ENCODE results near the gene SPON1. TPM values are rescaled to one million over a fixed set of nuclear protein-coding genes. Genes with fewer than 3 reads are reported as not detected.
A peak's percentile ranks its signal among the peaks of the same experiment; 100 is the strongest.

SPON1 gene
- total RNA-seq, 1 experiment from 2014 or later, result 46.9 TPM

GRCh38 chr11:14290422-14290821, 327.9 kb downstream of the SPON1 start:
- ChIA-PET CTCF (interaction anchor here (0.8 to 0.9 kb wide), 2 partner anchors 9 to 10 kb away, joined by 3 read pairs; no protein-coding TSS in a partner anchor), POLR2A (interaction anchor here (0.6 kb wide), 1 partner anchor 40 kb away, joined by 3 read pairs; no protein-coding TSS in a partner anchor)
- Histone ChIP-seq H3K36me3 (ENCODE audit: control insufficient read depth, insufficient read depth, low read length) (no peaks in the 10 kb centered on the region; the same call in 1 of the 2 replicates), H3K27me3 (replicated peaks; ENCODE audit: control insufficient read depth, insufficient read depth, low read length) (no peaks in the 10 kb centered on the region), H3K4me1 (no peaks in the 10 kb centered on the region), H3K4me3 (ENCODE audit: low read depth, low read length) (no peak overlapping the region), H3K9me3 (no peaks in the 10 kb centered on the region)
- intact Hi-C loops (cut with micrococcal nuclease; ENCODE audit: unreplicated experiment), result no loop called here
- H3K36me3 Mint-ChIP-seq (ENCODE audit: insufficient read depth, unreplicated experiment), result peaks cover 59% of the 10 kb centered on the region
- no peak overlapping the region for H3K4me3 Mint-ChIP-seq (ENCODE audit: unreplicated experiment)
- H3K9me3 Mint-ChIP-seq (ENCODE audit: unreplicated experiment), result no peaks in the 10 kb centered on the region
- no peak overlapping the region for H3K27ac Mint-ChIP-seq (ENCODE audit: unreplicated experiment)
- peaks cover 19% of the 10 kb centered on the region for H3K4me1 Mint-ChIP-seq (ENCODE audit: low read depth, unreplicated experiment)
- no TSS peak for BruUV-seq (replicated peaks)
- H3K27me3 Mint-ChIP-seq (ENCODE audit: insufficient read depth, unreplicated experiment), result no peaks in the 10 kb centered on the region
- TF ChIP-seq CTCF (IDR thresholded peaks at IDR 0.05; ENCODE audit: insufficient read depth in 1 of 2, low read depth in 1 of 2, low read length in 1 of 2, severe bottlenecking in 1 of 2, unreplicated experiment in 1 of 2), result no peak
- no peak for DNase-seq

DNA sequence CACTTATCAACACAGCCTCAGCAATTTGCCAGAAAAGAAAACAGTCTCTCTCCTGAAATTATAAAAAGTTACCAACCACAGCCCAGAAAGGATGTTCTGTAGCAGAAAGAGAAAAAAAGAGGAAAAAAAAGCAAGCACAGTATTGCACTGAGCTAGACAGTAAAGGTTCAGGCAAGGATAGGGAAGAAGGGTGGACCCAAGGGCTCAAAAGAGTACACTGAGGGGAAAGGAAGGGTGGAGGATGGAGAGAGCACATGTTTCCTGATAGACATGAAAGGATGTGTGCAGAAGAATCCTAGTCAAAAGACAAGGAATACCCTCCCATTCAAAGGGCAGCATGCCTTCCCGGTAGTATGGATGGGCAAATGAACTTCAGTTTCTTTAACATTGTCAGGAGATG, 337.4 kb downstream of the SPON1 start:
- CTCF ChIA-PET, result interaction anchor here (1.0 to 2.7 kb wide), 4 partner anchors 8 to 154 kb away, joined by 3 to 40 read pairs (median 4); no protein-coding TSS in a partner anchor

DNA sequence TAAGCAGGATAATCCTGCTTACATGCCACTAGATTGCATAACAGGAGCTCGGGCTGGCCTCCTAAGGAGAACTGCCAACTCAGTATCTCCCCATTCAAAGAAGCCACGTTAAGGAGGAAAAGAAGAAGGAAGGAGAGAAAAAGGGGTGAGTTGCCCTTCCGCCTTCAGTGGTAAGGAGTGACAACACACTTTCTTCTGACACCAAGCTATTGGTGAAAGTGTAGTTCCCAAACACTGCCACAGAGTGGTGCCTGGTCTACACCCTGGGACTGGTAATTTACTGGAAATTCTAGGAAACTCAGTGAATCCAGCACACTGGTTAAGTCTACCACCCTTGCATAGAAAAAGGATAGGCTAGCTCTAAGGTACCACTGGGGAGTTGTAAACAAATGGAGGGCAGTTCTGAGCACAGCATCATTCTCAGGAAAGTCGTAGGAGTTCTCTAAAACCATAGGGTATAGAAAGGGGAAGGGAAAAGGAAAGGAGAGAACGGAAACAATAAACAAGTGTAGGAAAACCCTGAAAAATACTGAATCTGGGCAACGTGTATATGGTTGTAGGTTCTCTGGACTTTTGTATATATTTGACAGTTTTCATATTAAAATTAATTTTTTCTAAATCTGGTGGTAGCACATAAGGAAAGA, 338.3 kb downstream of the SPON1 start:
- DNase-seq, result peak; percentile 66 to 69
- no peak overlapping the region for H3K4me3 ChIP-seq (ENCODE audit: low read depth, low read length)
- no peaks in the 10 kb centered on the region for H3K27me3 Mint-ChIP-seq (ENCODE audit: insufficient read depth, unreplicated experiment)
- H3K9me3 ChIP-seq, result no peaks in the 10 kb centered on the region
- no peaks in the 10 kb centered on the region for H3K36me3 ChIP-seq (ENCODE audit: control insufficient read depth, insufficient read depth, low read length)
- H3K4me1 ChIP-seq, result no peaks in the 10 kb centered on the region
- intact Hi-C loops (cut with micrococcal nuclease; ENCODE audit: unreplicated experiment), result loop anchor here (1.0 kb wide), 2 partner anchors 119 to 155 kb away; no protein-coding TSS in a partner anchor
- ChIA-PET POLR2A (interaction anchor here (0.6 to 0.7 kb wide), 2 partner anchors 57 to 154 kb away, joined by 3 read pairs; no protein-coding TSS in a partner anchor), CTCF (interaction anchor here (0.6 to 4.1 kb wide), 17 partner anchors 7 to 796 kb away, joined by 3 to 63 read pairs (median 4); no protein-coding TSS in a partner anchor)
- TF ChIP-seq CTCF (IDR thresholded peaks at IDR 0.05; ENCODE audit: insufficient read depth in 1 of 2, low read depth in 1 of 2, low read length in 1 of 2, severe bottlenecking in 1 of 2, unreplicated experiment in 1 of 2), result peak; percentile 78 to 89
- no peaks in the 10 kb centered on the region for H3K4me1 Mint-ChIP-seq (ENCODE audit: low read depth, unreplicated experiment)
- H3K27ac Mint-ChIP-seq (ENCODE audit: unreplicated experiment), result no peak overlapping the region
- H3K9me3 Mint-ChIP-seq (ENCODE audit: unreplicated experiment), result no peaks in the 10 kb centered on the region
- peaks cover 6% of the 10 kb centered on the region for H3K36me3 Mint-ChIP-seq (ENCODE audit: insufficient read depth, unreplicated experiment)
- no TSS peak for BruUV-seq (replicated peaks)
- no peaks in the 10 kb centered on the region for H3K27me3 ChIP-seq (replicated peaks; ENCODE audit: control insufficient read depth, insufficient read depth, low read length)
- H3K4me3 Mint-ChIP-seq (ENCODE audit: unreplicated experiment), result no peak overlapping the region

More for the DNA sequence above, 337.4 kb downstream of the SPON1 start:
- POLR2A ChIA-PET, result no interaction called here
- Mint-ChIP-seq H3K4me3 (ENCODE audit: unreplicated experiment) (no peak overlapping the region), H3K9me3 (ENCODE audit: unreplicated experiment) (no peaks in the 10 kb centered on the region), H3K4me1 (ENCODE audit: low read depth, unreplicated experiment) (no peaks in the 10 kb centered on the region), H3K27ac (ENCODE audit: unreplicated experiment) (no peak overlapping the region), H3K36me3 (ENCODE audit: insufficient read depth, unreplicated experiment) (peaks cover 7% of the 10 kb centered on the region), H3K27me3 (ENCODE audit: insufficient read depth, unreplicated experiment) (no peaks in the 10 kb centered on the region)
- intact Hi-C loops (cut with micrococcal nuclease; ENCODE audit: unreplicated experiment), result loop anchor here (1.0 kb wide), 2 partner anchors 119 to 155 kb away; no protein-coding TSS in a partner anchor
- H3K27me3 ChIP-seq (replicated peaks; ENCODE audit: control insufficient read depth, insufficient read depth, low read length), result no peaks in the 10 kb centered on the region
- no peaks in the 10 kb centered on the region for H3K9me3 ChIP-seq
- H3K4me1 ChIP-seq, result no peaks in the 10 kb centered on the region
- TF ChIP-seq CTCF (IDR thresholded peaks at IDR 0.05; ENCODE audit: insufficient read depth in 1 of 2, low read depth in 1 of 2, low read length in 1 of 2, severe bottlenecking in 1 of 2, unreplicated experiment in 1 of 2), result no peak
- H3K4me3 ChIP-seq (ENCODE audit: low read depth, low read length), result no peak overlapping the region
- no TSS peak for BruUV-seq (replicated peaks)
- no peaks in the 10 kb centered on the region for H3K36me3 ChIP-seq (ENCODE audit: control insufficient read depth, insufficient read depth, low read length)
- DNase-seq, result no peak
